Measurements from ENCODE around the gene P4HA1. TPM values are rescaled to one million over a fixed set of nuclear protein-coding genes. Genes with fewer than 3 reads are reported as not detected.

Gene P4HA1
- total RNA-seq, 3 donors from 2014 or later (not counting 1 experiment from before 2014, with no cell fraction given): 13.0 to 16.3 (median 13.9) TPM

DNA sequence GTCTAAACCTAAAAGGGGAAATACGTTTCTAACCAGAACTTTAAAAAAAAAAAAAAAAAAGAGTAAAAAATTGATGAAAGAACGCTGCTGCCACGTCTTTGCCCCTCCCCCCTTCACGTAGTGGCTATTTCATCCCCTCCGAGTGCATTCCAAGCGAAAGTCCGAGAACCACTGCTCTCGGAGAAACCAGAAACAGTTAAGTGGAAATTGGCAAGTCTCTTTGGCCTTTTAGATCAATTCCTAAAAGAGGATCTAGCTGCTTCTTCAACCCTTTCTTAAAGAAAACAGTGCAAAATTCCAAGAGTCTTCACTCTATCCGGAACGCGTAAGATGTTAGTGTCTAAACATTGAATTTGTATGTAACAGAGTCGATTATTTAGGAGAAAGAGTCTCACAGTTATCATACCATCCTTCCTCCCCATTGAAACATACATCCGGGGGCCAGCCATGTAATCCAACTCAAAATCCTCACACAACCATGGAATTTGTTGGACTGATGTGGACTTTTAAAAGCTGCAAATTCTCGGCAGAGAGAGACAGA is 1.1 kb downstream of the P4HA1 start:
- Histone ChIP-seq H3K27ac (ENCODE audit: low read length) (peak overlapping the region; percentile 97), H3K9me3 (ENCODE audit: control insufficient read depth, insufficient read depth, low read length) (no peaks in the 10 kb centered on the region), H3K27me3 (ENCODE audit: control insufficient read depth, insufficient read depth, low read length) (no peaks in the 10 kb centered on the region), H3K36me3 (ENCODE audit: control insufficient read depth, insufficient read depth, low read length) (peaks cover 3% of the 10 kb centered on the region), H3K4me3 (ENCODE audit: low read length) (peak overlapping the region; percentile 63), H3K4me1 (ENCODE audit: control insufficient read depth, insufficient read depth, low read length) (no peaks in the 10 kb centered on the region)
- no peaks in the 10 kb centered on the region for H3K9me3 Mint-ChIP-seq
- intact Hi-C loops (cut with micrococcal nuclease): loop anchor here (2.0 to 5.0 kb wide), 4 partner anchors 63 to 833 kb away; partner anchors contain the start of genes ECD, FAM149B1 and MRPS16
- TF ChIP-seq, protein P1, sequence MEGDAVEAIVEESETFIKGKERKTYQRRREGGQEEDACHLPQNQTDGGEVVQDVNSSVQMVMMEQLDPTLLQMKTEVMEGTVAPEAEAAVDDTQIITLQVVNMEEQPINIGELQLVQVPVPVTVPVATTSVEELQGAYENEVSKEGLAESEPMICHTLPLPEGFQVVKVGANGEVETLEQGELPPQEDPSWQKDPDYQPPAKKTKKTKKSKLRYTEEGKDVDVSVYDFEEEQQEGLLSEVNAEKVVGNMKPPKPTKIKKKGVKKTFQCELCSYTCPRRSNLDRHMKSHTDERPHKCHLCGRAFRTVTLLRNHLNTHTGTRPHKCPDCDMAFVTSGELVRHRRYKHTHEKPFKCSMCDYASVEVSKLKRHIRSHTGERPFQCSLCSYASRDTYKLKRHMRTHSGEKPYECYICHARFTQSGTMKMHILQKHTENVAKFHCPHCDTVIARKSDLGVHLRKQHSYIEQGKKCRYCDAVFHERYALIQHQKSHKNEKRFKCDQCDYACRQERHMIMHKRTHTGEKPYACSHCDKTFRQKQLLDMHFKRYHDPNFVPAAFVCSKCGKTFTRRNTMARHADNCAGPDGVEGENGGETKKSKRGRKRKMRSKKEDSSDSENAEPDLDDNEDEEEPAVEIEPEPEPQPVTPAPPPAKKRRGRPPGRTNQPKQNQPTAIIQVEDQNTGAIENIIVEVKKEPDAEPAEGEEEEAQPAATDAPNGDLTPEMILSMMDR (IDR thresholded peaks at IDR 0.05): no peak
- peak overlapping the region; percentile 97 for H3K4me3 Mint-ChIP-seq
- no peaks in the 10 kb centered on the region for H3K36me3 Mint-ChIP-seq
- no peaks in the 10 kb centered on the region for H3K27me3 Mint-ChIP-seq (ENCODE audit: low read depth in 2 of 2)
- H3K4me1 Mint-ChIP-seq: peaks cover 17 to 31% of the 10 kb centered on the region in 2 donors
- peak overlapping the region; percentile 96 to 98 for H3K27ac Mint-ChIP-seq
- WGBS (ENCODE audit: insufficient coverage): under 1% methylated on average over 7 of the region's 14 CpGs
- DNase-seq: peak; percentile 27 to 76
- ATAC-seq: no peak

DNA sequence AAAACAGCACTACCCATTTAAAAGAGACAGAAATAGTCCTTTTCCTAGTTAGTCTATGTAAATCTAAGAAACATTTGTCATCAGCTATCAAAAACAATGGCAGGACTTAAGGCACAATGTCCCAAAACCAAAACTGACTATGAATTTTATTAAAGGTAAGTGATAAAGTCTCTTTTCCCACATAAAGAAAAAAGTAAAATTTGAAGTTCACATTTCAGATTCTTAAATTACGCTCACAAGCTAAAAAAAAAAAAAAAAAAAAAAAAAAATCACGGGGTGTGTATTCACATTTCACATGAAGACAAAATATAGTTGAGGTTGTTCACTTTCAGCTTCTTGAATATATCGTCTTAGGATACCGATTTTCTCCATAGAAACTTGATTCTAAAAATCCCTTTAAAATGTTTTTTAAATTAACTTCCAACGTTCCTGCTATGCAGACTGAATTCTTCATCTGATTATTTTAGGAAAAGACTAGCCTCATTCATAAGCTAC is 1.6 kb downstream of the P4HA1 start:
- intact Hi-C loops (cut with micrococcal nuclease): loop anchor here (5.0 kb wide), 1 partner anchor 833 kb away; no protein-coding TSS in a partner anchor
- no peak for ATAC-seq
- Mint-ChIP-seq H3K36me3 (no peaks in the 10 kb centered on the region), H3K9me3 (no peaks in the 10 kb centered on the region), H3K27me3 (ENCODE audit: low read depth in 2 of 2) (no peaks in the 10 kb centered on the region), H3K27ac (peak overlapping the region; percentile 96 to 98), H3K4me1 (peaks cover 17 to 31% of the 10 kb centered on the region in 2 donors), H3K4me3 (peak overlapping the region; percentile 97)
- DNase-seq: no peak
- Histone ChIP-seq H3K36me3 (ENCODE audit: control insufficient read depth, insufficient read depth, low read length) (no peaks in the 10 kb centered on the region), H3K27me3 (ENCODE audit: control insufficient read depth, insufficient read depth, low read length) (no peaks in the 10 kb centered on the region), H3K4me3 (ENCODE audit: low read length) (peak overlapping the region; percentile 63), H3K4me1 (ENCODE audit: control insufficient read depth, insufficient read depth, low read length) (no peaks in the 10 kb centered on the region), H3K27ac (ENCODE audit: low read length) (peak overlapping the region; percentile 97), H3K9me3 (ENCODE audit: control insufficient read depth, insufficient read depth, low read length) (no peaks in the 10 kb centered on the region)
- WGBS (ENCODE audit: insufficient coverage): 0% methylated on average over 1 of the region's 5 CpGs
- TF ChIP-seq, protein P1 (IDR thresholded peaks at IDR 0.05): no peak

DNA sequence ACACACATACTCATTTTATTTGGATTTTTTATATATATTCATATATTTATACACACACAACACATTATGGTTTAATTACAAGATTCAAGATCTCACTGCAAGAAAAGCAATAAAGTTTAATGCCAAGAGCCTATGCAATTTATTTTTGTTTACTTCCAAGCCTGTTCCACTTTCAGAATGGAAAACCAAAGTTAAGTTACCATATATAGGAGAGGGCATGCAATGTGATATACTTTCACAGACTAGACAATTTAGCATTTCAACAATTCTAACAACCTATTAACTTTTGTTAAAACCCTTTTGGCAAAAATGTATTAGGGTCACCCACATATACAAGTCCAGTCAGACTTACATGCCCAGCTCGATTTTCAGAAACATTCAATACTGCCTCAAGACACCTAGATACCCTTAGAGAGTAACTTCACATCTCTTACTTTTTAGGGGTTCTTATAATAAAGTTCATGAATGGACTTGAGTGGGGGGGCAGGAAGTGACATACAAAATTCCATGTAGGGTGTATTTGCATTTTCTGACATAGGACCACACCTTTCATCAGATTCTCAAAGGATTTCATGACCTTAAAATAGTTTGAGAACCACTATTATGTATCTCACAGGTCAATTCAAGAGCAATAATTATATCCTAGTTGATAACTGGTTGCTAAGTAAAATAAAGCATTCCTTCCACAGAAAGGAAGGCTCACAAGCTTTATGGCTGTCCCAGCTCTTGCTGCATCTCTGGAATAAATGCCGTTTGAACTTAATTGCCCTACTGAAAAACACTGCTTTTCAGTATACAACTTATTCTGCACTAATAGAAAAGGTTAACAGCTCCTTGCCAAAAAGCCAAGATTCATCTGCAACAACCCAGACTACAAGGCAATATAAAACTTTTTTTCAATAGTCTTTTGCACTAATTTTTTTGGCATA is 2.5 kb downstream of the P4HA1 start:
- Histone ChIP-seq H3K4me3 (ENCODE audit: low read length) (no peak overlapping the region), H3K4me1 (ENCODE audit: control insufficient read depth, insufficient read depth, low read length) (no peaks in the 10 kb centered on the region), H3K27ac (ENCODE audit: low read length) (no peak overlapping the region), H3K27me3 (ENCODE audit: control insufficient read depth, insufficient read depth, low read length) (no peaks in the 10 kb centered on the region), H3K9me3 (ENCODE audit: control insufficient read depth, insufficient read depth, low read length) (no peaks in the 10 kb centered on the region), H3K36me3 (ENCODE audit: control insufficient read depth, insufficient read depth, low read length) (no peaks in the 10 kb centered on the region)
- H3K4me1 Mint-ChIP-seq: peaks cover 17 to 31% of the 10 kb centered on the region in 2 donors
- WGBS (ENCODE audit: insufficient coverage): 80% methylated on average over 1 of the region's 2 CpGs
- no peaks in the 10 kb centered on the region for H3K9me3 Mint-ChIP-seq
- no peaks in the 10 kb centered on the region for H3K27me3 Mint-ChIP-seq (ENCODE audit: low read depth in 2 of 2)
- H3K36me3 Mint-ChIP-seq: no peaks in the 10 kb centered on the region
- H3K27ac Mint-ChIP-seq: peak overlapping the region; percentile 96 to 98
- intact Hi-C loops (cut with micrococcal nuclease): no loop called here
- no peak for DNase-seq
- TF ChIP-seq, protein P1 (IDR thresholded peaks at IDR 0.05): no peak
- peak overlapping the region; percentile 97 for H3K4me3 Mint-ChIP-seq
- no peak for ATAC-seq
